ENCODE measurements around the gene ANGPTL7. TPM values are rescaled to one million over a fixed set of nuclear protein-coding genes. Genes with fewer than 3 reads are reported as not detected.
"Not testable (repeated sequence)": the region's sequence is repeated elsewhere in the genome, so short reads cannot be mapped to it uniquely, and the experiment has no call there.

Gene ANGPTL7
- polyA plus RNA-seq (ENCODE audit: insufficient read length in 10 of 10), result 1 to 10 TPM in 5 of 10 donors, under 1 TPM in 5; 0.34 to 2.3 (median 1.1) TPM
- long read RNA-seq, donor 1, result 0 reads
- long read RNA-seq, donor 2, result 0 reads
- long read RNA-seq, donor 3, result 0 reads
- long read RNA-seq, donor 4, result 0 reads
- long read RNA-seq, donor 5, result 0 reads
- long read RNA-seq, donor 6, partial matches to known transcripts, result 0 of 2 reads
- long read RNA-seq, donor 6, other reads (novel, unspliced or antisense), result 0 of 2 reads
- long read RNA-seq, donor 7, result 0 reads
- long read RNA-seq, donor 8, partial matches to known transcripts, result 0 of 1 reads
- long read RNA-seq, donor 8, other reads (novel, unspliced or antisense), result 0 of 1 reads
- long read RNA-seq, donor 9, result 0 reads

- no peak for DNase-seq
Observed at GRCh38 chr1:11188858-11189451, at the start of gene ANGPTL7. ANGPTL7 (plus strand) TSS chr1:11189355; CDS start chr1:11189580, 225 bp downstream.

GRCh38 chr1:11142618-11143391 lies 46.4 kb upstream of the ANGPTL7 start:
- DNase-seq, result peak in 1 of 3 donors; percentile 67

- DNase-seq, result no peak
Observed at GRCh38 chr1:11143401-11143800, 45.8 kb upstream of the ANGPTL7 start.

GRCh38 chr1:11143907-11144306 lies 45.2 kb upstream of the ANGPTL7 start:
- no peak for DNase-seq

GRCh38 chr1:11144570-11145256 lies 44.4 kb upstream of the ANGPTL7 start:
- DNase-seq, result no peak

GRCh38 chr1:11145741-11146140 lies 43.4 kb upstream of the ANGPTL7 start:
- DNase-seq, result no peak

- no peak for DNase-seq
Observed at GRCh38 chr1:11147197-11147770, 41.9 kb upstream of the ANGPTL7 start.

- DNase-seq, result peak; percentile 45 to 85 (median 73)
Observed at GRCh38 chr1:11150326-11150725, 38.8 kb upstream of the ANGPTL7 start.

- DNase-seq, result no peak
Observed at GRCh38 chr1:11151114-11151513, 38.0 kb upstream of the ANGPTL7 start.

GRCh38 chr1:11151826-11152612 lies 37.1 kb upstream of the ANGPTL7 start:
- DNase-seq, result peak in 1 of 3 donors; percentile 87

- no peak for DNase-seq
Observed at GRCh38 chr1:11152755-11153154, 36.4 kb upstream of the ANGPTL7 start.

- no peak for DNase-seq
Observed at GRCh38 chr1:11153184-11153583, 36.0 kb upstream of the ANGPTL7 start.

- no peak for DNase-seq
Observed at GRCh38 chr1:11156441-11156840, 32.7 kb upstream of the ANGPTL7 start.

GRCh38 chr1:11156963-11157362 lies 32.2 kb upstream of the ANGPTL7 start:
- DNase-seq, result no peak

GRCh38 chr1:11157394-11157793 lies 31.8 kb upstream of the ANGPTL7 start:
- peak in 1 of 3 donors; percentile 56 for DNase-seq

- DNase-seq, result peak; percentile 64 to 74 (median 66)
Observed at GRCh38 chr1:11157867-11158266, 31.3 kb upstream of the ANGPTL7 start.

- DNase-seq, result no peak
Observed at GRCh38 chr1:11158291-11158690, 30.9 kb upstream of the ANGPTL7 start.

GRCh38 chr1:11158720-11159321 lies 30.3 kb upstream of the ANGPTL7 start:
- DNase-seq, result peak in 2 of 3 donors; percentile 59 to 89

- DNase-seq, result not testable (repeated sequence)
Observed at GRCh38 chr1:11162752-11163151, 26.4 kb upstream of the ANGPTL7 start.

- not testable (repeated sequence) for DNase-seq
Observed at GRCh38 chr1:11166744-11167143, 22.4 kb upstream of the ANGPTL7 start.
